Breast epithelium (tissue), 3 donors: ENCODE measurements around the gene SUCO.

Experiments
- CTCF ChIP-seq, 3 donors: fragments of 450-650 bp; IDR thresholded peaks; one replicate each; pipeline ENCODE4 v1.5.1; 2016 to 2017; ENCODE audit warnings: antibody characterized with exemption in 3 of 3, mild to moderate bottlenecking in 3 of 3, moderate library complexity in 3 of 3
- POLR2A ChIP-seq: fragments of 450-650 bp; IDR thresholded peaks from one replicate; pipeline ENCODE4 v1.6.1; 2016; ENCODE audit warnings: antibody characterized with exemption, mild to moderate bottlenecking, moderate library complexity

- TF ChIP-seq CTCF (IDR thresholded peaks at IDR 0.05): no peak
- TF ChIP-seq POLR2A: no peak
These were observed 49.5 kb upstream of the SUCO start for GRCh38 chr1:172483448-172483847.
